ENCODE data around the gene MAP3K14.
"Not testable (repeated sequence)": the region's sequence is repeated elsewhere in the genome, so short reads cannot be mapped to it uniquely, and the experiment has no call there.

MAP3K14 gene

DNA sequence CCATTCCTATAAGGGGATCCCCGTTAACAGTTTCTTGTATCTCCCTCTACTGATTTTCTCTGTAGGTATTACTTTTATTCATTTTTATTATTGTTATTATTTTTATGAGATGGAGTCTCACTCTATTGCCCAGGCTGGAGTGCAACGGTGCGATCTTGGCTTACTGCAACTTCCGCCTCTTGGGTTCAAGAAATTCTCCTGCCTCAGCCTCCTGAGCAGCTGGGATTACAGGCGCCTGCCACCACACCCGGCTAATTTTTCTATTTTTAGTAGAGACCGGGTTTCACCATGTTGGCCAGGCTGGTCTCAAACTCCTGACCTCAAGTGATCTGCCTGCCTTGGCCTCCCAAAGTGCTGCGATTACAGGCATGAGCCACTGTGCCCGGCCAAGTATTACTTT lies 14.6 kb downstream of the MAP3K14 start:
- in situ Hi-C loops (cut with MboI; ENCODE audit: low sequenced_read_pairs) = not testable (repeated sequence)

GRCh38 chr17:45301674-45302073 lies 15.1 kb downstream of the MAP3K14 start:
- in situ Hi-C loops (cut with MboI; ENCODE audit: low sequenced_read_pairs) = no loop called here

DNA sequence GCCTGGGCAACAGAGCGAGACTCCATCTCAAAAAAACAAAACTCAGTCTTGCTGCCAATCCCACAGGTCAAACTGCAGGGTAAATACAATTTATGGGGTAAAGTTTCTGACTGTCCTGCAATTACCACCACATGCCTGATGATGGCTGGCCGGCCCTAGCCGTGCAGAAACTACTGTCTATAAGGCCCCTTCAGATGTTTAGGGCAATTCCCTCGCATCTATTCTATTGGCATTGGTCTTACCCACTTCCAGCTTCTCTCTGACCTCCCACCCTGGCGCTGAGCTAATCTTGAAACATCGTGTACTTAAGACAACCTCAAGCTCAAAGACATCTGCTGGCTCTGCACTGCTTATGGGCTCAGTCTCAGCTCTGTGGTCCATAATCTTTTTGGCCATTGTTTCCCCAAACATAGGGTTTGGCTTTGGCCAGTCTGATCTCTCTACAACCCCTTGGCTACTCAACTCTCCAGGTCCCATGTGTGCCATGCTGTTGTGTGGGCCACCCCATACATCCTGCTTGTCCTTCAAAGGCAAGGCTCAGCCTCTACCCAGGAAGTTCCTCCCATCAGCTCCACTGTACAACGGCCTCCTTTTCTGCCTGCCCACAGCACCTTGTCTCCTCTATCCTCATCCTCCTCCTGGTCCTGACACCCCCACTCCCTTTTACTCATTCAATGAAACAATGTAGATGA lies 16.6 kb downstream of the MAP3K14 start:
- in situ Hi-C loops (cut with MboI; ENCODE audit: low sequenced_read_pairs) = no loop called here

- in situ Hi-C loops (cut with MboI; ENCODE audit: low sequenced_read_pairs) = no loop called here
These were observed 17.5 kb downstream of the MAP3K14 start for GRCh38 chr17:45299361-45299760.

DNA sequence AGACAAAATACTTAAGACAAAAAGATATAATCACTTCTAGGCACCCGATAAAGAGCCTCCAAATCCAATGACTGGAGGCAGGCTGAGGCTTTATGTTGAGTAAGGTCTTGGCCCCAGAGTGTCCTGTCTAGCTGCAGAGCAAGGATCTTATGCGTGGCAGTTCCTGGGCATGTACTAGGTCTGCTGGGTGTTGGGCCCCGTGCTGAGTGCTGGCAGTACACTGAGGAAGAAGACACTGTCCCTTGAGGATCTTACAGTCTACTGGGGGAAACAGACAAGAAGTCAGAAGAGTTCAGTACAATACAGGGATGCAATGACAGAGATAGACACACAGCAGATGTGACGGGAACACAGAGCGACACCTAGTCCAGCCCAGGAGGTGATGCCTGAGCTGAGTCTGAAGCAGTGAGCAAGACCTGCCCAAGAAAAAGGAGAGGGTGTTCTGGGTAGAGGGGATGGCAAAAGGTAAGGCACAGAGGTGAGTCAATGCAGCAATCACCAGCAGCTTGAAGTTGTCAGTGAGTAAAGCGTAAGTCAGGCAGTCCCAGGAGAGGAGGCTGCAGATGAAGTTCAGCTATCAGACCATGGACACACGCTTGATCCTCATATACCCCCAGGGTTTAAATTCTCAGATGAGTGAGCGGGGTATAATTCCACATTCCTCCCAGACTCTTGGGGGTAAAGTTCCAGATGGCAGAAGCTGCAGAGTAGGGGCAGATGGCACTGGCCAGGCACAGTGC lies 18.1 kb downstream of the MAP3K14 start:
- in situ Hi-C loops (cut with MboI; ENCODE audit: low sequenced_read_pairs) = no loop called here

GRCh38 chr17:45296833-45297124 lies 20.0 kb downstream of the MAP3K14 start:
- in situ Hi-C loops (cut with MboI; ENCODE audit: low sequenced_read_pairs) = no loop called here

DNA sequence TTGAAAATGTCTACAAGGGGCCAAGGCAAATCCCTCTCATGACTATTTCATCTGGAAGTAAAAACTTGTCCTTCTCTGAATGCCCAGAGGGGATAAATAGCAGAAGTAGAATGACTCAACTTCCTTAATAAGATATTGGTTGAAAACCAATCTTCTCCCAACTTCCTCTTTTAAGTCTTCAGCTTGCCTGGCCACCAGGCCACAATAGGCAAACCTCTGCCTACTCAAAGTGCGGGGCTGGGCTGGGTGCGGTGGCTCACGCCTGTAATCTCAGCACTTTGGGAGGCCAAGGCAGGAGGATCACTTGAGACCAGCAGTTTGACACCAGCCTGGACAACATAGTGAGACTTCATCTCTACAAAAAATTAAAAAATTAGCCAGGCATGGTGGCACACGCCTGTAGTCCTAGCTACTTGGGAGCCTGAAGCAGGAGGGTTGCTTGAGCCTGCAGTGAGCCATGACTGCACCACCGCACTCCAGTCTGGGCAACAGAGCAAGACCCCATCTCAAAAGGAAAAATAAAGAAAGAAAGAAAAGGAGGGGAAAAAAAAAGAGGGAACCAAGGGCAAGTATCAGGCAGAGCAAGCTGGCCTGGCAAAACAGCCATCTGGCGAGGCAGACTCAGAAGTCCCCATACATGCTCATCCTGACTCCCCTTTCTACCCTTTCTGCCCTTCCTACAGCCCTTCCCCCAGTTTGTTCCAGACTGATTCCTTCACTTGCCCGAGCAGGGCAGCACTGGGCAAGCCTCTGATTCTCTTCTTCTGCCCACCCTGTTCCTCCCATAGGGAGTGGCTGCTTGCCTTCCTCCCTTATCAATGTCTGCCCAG lies 20.6 kb downstream of the MAP3K14 start:
- in situ Hi-C loops (cut with MboI; ENCODE audit: low sequenced_read_pairs) = no loop called here

DNA sequence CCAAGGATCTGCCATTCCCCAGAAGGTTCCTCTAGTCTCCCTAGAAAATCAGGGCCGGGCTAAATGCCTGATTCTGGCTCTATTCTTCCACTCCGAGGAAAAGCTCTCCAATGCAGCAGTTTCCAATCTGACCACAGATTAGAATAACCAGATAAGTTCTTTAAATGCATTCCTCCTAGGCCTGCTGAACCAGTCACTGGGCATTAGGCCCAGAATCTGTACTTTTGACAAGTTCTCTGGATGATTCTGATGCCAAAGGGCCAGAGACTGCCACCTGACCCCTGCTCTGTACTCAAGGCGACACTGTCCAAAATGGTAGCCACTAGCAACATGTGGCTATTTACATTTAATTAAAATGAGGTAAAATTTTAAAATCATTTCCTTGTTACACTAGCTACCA lies 22.3 kb downstream of the MAP3K14 start:
- in situ Hi-C loops (cut with MboI; ENCODE audit: low sequenced_read_pairs) = no loop called here

GRCh38 chr17:45293413-45294211 lies 23.2 kb downstream of the MAP3K14 start:
- in situ Hi-C loops (cut with MboI; ENCODE audit: low sequenced_read_pairs) = no loop called here

GRCh38 chr17:45292696-45293412 lies 24.0 kb downstream of the MAP3K14 start:
- in situ Hi-C loops (cut with MboI; ENCODE audit: low sequenced_read_pairs) = no loop called here

GRCh38 chr17:45291171-45291805 lies 25.5 kb downstream of the MAP3K14 start:
- in situ Hi-C loops (cut with MboI; ENCODE audit: low sequenced_read_pairs) = no loop called here

DNA sequence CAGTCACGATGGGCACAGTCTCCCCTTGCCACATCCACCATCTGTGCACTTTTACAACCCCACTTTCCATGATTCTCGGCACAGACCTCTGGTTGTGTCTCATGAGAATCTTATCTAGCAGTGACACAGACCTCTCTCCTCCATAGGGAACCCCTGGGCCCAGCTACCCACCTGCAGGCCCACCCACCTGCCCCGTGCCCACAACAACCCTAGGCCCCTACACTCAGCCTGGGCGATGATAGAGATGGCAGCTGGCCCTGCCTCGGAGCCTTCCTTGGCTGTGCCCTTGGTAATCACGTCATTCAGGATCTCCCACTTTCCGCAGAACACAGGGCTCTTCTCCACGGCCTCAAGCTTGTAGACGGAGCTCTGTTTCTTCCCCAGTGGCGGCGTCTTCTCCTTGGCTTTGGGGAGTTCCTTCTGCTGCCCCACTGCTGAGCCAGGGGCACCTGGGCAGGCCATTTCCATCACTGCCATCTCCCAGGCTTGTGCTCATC lies 26.5 kb downstream of the MAP3K14 start:
- in situ Hi-C loops (cut with MboI; ENCODE audit: low sequenced_read_pairs) = no loop called here

DNA sequence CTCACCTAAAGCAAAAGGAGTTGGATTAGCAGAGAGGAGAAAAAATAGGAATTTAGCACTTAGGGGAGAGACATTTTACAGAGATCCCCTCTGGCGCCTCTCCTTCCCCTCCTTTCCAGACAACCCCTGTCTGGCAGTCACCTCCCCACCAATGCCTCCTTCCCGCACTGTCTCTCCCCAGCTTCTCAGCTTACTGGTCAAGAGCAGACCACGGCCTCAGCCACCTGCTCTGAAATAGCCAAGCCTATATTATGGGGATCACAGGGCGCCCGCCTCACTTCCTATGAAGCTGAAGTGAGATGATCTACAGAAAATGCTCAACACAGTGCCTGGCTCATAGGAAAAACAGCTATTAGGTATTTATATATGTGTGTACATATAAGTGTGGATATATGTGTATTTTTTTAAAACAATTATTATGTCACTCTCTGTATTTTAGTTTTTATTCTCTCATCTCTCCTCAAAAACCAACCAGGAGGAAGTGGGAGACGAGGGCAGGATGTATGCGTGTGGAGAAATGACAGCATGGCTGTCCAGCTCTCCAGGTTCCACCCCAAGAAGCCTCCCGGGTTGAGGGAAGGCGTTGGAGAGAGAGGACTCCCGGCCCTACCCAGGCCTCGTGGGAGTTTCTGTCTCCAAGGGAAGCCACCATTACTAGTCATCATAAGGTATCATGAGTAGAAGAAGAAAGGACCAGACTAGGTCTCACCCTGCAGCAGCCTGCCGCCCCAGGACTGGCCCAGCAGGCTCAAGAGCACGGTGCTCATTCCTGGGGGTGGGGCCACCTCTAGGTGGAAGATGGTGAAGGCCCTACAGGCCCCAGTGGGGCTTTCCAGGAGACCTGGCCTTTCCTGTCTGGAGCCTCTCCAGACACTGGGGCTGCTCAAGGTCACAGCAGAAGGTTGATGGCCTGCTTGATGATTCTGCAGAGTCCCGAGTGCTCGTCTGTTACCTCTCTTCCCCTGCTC lies 27.2 kb downstream of the MAP3K14 start:
- in situ Hi-C loops (cut with MboI; ENCODE audit: low sequenced_read_pairs) = no loop called here

DNA sequence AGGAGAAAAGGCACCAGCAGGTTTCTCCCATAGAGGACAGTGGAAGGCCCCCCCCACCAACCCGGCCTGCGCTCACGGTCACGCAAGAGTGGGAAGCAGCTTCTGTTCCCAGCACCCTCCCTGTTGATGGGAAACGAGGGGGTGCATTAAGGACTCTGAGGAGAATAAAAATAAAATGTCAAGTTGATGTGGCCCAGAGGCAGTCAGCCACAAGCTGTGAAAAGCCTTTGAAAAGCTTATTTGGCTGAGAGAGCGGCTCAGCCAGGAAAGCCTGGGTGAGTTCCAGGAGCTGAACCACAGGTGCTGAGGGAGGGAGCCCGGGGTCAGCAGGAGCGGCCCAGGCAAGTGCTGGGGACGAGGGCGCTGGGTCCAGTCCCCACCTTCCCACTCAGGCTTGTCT lies 28.0 kb downstream of the MAP3K14 start:
- in situ Hi-C loops (cut with MboI; ENCODE audit: low sequenced_read_pairs) = no loop called here

DNA sequence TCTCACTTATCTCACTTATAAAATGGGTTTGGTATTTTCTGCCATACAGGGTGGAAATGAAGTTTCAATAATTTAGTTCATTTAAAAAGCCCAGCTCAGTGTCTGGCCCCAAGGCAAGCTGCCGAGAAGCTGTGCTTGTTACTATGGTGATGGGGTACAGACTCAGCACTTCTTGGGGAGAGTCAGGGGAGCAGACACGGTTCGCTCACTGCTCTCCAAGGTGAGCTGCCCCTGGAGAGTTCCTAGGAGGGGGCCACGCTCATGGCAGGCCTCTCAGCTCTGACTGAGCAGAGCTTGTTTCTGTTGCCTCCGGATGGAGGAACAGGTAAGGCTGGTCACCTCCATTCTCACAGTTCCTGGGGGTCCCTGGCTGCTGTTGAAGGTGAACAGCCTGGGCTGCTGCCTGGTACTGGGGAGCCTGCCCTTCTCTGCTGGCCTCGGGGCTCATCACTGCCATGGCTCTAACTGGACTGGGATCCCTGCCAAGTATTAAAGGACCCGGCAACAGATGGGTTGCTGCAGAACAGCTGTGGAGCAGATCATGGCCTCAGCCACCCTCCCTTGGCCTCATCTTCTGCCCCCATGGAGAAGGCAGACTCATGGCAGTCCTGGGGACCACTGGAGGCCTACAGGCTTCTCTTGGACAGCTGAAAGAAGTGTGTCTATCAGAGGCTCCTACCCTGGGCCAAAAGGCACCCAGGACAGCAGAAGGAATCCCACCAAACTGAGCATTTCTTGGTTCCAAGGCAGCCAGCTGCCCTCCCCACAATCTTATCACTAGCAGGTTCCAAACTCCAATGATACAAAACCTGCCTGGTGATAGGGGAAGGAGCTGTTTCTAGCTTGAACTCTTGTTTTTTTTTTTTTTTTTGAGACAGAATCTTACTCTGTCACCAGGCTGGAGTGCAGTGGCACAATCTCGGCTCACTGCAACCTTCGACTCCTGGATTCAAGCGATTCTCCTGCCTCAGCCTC lies 29.0 kb downstream of the MAP3K14 start:
- in situ Hi-C loops (cut with MboI; ENCODE audit: low sequenced_read_pairs) = no loop called here

GRCh38 chr17:45286286-45286685 lies 30.5 kb downstream of the MAP3K14 start:
- in situ Hi-C loops (cut with MboI; ENCODE audit: low sequenced_read_pairs) = no loop called here

Data from hTERT RPE-1 (cell line).